HPDE6-E6E7 (cell line): ENCODE measurements around the gene DPM1.

Experiments used
- DNase-seq: peaks from one replicate; pipeline ENCODE4 v3.0.0; 2011; ENCODE audit warnings: missing footprints; ENCODE audit errors: extremely low spot score

The DPM1 gene

DNA sequence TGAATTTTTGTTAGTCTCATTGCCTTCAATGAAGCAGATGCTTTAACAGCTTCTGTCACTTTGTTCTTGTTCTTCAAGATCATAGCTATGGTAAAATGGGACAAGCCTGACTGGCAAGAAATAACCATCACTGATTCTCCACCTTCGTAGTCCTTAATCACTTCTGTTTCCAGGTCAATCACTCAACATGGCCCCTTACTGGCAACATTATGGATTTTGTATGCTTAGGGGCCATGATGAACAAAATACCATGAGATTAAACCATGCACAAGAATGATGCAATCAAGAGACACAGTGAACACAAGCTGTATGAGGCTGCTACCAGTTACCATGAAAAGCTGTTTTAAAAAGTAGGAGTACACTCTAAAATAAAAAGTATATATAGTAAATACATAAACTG, 59.9 kb downstream of the DPM1 start:
- DNase-seq, result no peak

DNA sequence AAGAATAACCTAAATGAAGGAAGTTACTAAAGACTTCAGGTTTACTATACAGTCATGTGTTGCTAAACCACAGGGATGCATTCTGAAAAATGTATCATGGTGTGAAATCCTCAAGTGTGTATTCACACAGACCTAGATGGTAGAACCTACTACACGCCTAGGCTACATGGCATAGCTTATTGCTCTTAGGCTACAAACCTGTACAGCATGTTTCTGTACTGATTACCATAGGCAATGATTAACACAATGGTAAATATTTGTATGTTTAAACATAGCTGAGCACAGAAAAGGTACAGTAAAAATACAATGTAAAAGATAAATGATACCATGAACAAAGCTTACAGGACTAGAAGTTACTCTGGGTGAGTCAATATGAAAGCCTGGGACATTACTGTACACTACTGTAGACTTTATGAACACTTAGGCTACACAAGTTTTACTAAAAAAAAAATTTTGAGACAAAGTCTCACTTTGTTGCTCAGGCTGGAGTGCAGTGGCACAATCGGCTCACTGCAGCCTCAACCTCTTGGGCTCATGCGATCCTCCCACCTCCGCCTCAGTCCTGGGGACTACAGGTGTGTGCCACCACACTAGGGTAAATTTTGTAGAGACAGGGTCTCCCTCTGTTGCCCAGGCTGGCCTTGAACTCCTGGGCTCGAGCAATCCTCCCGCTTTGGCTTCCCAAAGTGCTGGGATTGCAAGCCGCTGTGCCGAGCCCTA, 63.1 kb downstream of the DPM1 start:
- DNase-seq, result no peak

DNA sequence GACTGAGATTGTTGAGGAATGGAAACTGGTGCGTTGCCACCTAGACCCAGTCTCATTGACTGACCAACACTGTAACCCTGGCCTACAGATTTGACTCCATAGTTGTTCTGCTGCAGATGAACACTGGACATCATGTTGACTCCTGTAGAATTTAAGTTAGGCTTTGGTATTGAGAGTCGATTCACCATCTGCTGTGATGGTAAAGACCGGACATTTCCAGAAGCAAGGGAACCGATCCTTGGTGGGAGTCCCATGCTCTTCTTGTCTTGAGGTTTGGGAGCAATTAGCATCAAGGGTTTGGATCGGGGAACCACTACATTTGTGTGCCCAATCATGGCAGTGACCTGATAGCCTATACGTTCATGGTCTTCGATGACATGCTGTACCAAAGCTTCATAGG, 64.7 kb downstream of the DPM1 start:
- DNase-seq, result no peak

DNA sequence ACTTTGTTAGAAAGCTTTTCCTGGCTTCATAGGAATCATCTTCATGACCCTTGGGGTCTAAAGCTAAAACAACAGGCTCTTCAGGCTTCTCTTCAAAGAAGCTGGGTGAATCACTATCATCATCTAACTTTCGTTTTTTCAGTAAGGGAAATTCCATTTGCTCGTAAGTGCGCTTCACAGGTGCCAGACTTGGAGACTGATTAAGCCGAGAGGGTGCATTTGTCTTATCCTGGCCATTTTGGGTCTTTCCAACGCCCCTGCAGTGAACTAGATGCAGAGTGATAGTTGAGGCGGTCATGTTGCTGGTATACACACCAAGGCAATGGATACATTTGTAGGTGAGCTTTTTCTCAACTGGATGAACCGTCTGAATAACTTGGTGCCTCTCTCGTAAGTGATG, 65.9 kb downstream of the DPM1 start:
- no peak for DNase-seq

DNA sequence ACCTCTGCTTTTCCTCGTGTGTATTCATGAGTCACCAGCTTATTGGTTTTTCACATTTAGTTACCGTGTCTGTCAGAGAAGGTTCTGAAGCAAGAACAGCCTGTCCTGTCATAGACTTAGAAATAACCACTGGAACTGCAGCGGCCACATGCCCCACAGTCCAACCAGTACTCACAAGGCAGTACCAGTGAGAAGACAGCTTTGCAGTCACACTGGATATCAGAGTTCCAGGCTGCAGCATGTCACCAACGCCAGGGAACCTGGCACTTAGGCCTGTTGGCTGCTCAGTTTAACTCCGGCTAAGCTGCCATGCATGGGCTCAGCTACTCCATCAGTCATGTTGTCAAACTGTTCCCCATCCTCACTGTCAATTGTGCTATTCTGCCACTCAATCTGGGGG, 67.2 kb downstream of the DPM1 start:
- DNase-seq, result no peak

GRCh38 chr20:50887576-50887975, 70.8 kb downstream of the DPM1 start:
- no peak for DNase-seq

GRCh38 chr20:50886184-50886790, 72.0 kb downstream of the DPM1 start:
- DNase-seq, result no peak

DNA sequence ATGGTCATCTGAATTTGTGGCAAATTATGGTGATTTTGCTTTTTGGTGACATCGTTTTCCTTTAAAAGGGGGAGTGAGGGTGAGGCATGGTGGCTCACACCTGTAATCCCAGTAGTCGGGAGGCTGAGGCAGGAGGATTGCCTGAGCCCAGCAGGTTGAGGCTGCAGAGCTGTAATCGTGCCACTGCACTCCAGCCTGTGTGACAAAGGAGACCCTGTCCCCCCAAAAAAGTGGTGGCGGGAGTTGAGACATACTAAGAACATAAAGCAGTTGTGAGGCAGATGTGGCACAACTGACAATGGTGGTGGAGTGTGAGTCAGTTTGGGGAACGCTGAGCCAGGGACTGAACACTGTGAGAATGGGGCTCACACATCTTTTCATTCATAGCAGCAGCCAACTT, 72.6 kb downstream of the DPM1 start:
- DNase-seq, result no peak

- no peak for DNase-seq
Observed at GRCh38 chr20:50885068-50885467, 73.3 kb downstream of the DPM1 start.
